Raji (cell line): Measurements from ENCODE around the gene HPS4.

Source experiments
- POLR2A ChIP-seq: IDR thresholded peaks from 2 replicates; pipeline ENCODE4 v1.6.1; 2011; ENCODE audit warnings: low read depth, low read length, control low read depth; ENCODE audit not compliant: insufficient read depth

Gene HPS4

DNA sequence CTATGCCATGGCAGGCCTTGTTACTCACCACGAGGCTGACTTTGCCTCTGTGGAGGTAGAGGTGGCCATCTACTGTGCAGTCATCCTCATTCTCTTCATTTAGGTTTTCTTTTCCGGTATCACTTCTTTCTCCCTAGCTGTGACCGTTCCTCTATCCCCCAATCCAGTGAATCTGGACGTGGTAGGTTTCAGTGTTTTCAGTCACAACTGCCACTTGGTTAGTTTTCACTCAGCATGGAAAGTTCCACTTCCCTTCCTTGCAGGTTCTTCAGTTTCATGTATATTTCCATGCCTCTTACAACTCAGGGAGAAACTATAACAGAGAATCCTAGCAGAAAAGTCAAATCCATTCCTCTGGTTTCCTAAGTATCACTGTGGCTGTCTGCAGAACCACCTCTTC lies 1.9 kb downstream of the HPS4 start:
- TF ChIP-seq POLR2A, result no peak

DNA sequence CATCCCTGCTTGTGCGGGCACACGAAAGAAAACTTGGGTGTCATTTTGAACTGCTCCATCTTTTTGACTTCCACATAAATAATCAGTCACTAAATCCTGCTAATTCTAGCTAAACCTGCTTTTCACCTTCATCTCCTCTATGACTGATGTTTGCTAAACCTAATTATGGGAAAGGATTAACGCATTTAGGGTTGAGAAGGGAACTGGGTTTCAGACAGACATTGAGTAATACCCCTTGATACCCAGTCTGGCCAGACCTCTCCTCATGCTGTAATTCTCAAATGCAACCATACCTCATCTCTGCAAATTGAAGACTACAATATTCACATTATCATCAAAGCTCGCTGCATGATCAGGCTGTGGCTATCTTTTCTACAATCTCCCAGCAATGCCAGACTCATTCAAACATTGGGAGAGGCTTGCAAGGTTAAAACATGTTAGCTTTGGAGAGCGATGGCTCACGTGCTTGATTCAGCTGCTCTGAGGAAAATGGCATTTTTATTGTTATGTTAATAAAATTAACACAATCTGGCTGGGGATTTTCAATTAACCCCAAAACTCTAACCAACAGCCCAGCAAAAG lies 2.4 kb downstream of the HPS4 start:
- no peak for TF ChIP-seq POLR2A

GRCh38 chr22:26480611-26480932 lies 3.0 kb downstream of the HPS4 start:
- TF ChIP-seq POLR2A, result no peak

- TF ChIP-seq POLR2A, result no peak
Measured at GRCh38 chr22:26479792-26480610, 3.6 kb downstream of the HPS4 start.

DNA sequence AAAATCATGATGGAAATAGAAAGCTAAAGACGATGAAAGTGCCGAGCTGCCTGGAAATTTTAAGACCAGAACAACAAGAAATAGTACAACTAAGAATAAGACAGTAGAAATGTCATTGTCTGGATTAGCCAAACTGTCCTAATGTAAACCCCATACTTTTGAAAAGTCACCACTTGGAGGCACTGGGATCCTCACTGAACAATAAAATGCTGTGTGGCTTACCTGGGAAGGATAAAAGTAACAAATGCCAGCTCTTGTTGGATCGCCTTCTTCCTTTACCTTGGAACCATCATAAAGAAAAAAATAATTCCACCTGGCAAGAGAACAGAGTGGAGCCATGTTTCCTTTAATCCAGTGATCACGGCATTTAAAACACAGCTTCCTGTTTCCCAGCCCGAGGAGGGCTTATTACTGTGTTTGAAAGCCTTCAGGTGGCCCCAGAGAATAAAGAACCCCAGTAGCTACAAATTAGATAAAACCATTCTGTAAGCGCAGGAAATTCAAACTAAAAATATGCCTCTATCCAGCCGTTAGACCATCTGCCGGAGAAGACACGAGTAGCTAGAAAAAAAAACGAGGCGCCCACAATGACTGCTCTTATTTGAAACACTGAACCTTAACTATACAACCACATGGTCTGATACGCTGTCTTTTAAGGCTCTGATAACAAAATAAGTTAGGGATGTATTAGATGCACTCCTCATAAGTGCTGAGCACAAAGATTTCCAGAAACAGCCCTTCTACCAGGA lies 4.4 kb downstream of the HPS4 start:
- no peak for TF ChIP-seq POLR2A

DNA sequence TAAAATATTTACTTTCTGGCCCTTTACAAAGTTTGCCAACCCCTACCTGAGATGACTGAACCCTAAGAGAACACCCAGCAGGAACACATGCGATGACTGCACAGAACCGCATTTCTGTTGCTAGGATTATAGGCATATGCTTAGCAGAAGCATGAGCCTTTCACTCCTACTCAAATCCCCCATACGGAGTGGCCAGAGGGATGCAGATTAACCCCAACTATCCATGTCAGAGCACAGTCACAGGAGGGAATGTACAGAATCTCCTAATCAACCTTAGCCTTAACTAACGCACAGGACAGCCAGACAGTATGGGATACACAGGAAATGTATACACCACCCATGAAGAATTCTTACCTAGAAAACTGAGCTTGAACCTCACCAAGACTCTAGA lies 6.2 kb downstream of the HPS4 start:
- TF ChIP-seq POLR2A, result no peak

DNA sequence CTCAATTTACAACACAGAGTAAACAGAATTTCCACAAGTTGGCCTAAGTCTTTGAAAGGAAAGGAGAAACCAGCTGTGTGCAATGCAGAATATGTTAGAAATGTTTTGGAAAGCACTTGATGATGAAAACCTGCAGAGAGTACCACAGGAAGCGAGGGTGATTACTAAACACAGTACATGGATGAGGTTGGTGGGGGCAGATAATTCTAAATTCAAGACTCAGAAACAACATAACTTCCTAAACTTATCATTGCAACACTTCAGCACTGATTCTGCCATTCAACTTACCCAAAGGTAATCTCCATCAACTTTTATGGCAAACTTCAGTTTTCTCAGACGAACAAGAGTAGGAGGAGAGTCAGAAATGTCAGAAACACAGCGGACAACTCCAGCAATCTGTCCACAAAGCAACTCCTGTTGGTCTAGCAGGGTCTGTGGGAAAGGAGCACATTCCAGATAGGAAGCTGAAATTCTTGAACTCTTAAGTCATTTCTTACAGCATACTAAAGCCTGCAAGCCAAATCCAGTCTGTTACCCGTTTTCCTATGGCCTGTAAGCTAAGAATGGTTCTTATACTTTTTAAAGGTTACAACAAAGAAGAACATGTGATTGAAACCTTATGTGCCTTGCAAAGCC lies 6.8 kb downstream of the HPS4 start:
- no peak for TF ChIP-seq POLR2A

DNA sequence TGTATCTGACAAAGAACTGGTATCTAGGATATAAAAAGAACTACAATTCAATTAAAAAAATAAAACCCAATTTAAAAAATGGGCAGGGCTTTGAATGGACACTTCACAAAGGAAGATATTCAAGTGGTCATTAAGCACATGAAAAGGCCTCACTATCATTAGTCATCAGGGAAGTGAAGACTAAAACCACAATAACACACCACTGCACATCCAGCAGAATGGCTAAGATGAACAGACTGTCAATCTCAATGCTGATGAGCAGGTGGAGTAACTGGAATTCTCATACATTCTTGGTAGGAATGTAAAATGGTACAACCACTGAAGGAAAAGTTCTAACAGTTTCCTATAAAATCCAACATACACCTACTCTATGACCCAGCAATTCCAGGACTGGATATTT lies 8.9 kb downstream of the HPS4 start:
- TF ChIP-seq POLR2A, result no peak

DNA sequence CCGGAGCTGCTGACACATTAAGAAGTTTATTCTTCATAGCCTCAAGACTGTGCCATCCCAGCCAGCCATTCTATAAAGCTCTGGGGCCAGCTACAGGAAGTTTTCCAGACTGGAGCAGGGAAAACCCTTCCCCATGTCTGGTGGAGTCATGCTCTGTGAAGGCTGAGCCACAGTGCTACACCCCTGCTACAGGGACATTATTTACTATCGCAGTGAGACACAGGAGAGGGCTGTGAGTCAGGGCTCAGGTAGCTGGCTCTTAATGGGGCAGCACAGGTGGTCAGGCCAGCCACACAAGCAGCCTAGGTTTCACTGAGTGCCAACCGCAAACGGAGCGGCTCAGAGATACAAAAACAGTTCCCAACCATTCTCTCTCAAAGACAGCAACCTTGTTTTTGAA lies 12.1 kb downstream of the HPS4 start:
- TF ChIP-seq POLR2A, result no peak

GRCh38 chr22:26470807-26471206 lies 12.8 kb downstream of the HPS4 start:
- no peak for TF ChIP-seq POLR2A

GRCh38 chr22:26466196-26466595 lies 17.4 kb downstream of the HPS4 start:
- no peak for TF ChIP-seq POLR2A

DNA sequence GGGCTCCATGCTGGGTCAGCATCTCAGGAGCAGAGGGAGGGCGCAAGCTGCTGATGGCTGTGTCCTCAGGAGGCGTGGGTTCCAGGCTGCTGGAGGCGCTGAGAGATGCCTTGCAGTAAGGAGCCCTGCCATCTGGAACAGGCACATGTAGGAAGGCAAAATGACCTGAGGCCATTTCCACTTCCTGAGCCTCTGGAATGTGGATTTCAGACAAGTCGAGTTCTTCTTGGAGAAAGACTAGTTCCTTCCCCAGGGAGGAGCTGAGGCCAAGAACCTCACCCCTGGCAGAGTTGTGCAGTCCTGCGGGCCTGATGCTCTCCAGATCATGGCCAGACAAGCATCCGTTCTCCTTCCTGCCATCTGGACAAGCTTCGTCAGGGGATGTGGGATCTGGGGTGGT lies 19.3 kb downstream of the HPS4 start:
- no peak for TF ChIP-seq POLR2A

GRCh38 chr22:26463688-26464087 lies 19.9 kb downstream of the HPS4 start:
- no peak for TF ChIP-seq POLR2A

- no peak for TF ChIP-seq POLR2A
Measured at GRCh38 chr22:26463101-26463661, 20.4 kb downstream of the HPS4 start.

DNA sequence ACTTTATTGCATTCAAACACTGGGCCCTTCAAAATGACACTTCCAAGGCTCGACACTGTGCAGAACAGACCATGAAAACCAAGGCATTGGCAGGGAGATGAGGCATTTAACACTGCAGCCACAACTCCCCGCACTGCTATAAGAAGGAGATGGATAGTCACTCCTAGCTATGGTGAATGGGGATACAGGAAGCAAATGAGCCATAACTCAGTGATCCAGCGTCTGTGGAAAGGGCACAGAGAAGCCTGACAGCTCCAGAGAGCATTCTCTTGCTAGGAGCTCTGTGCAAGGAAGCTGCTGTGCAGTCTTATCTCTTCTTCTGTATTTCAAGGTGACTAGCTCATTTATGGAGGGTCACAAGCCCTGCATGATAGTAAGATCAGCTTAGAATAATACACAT lies 20.9 kb downstream of the HPS4 start:
- no peak for TF ChIP-seq POLR2A
